PC-3 (cell line): Measurements from ENCODE around the gene GATA1.

Source experiments
- EZH2phosphoT487 ChIP-seq: fragments of 300-600 bp; sonication (generic); IDR thresholded peaks from 2 replicates; pipeline ENCODE4 v1.6.1; 2018; ENCODE audit warnings: mild to moderate bottlenecking, antibody characterized with exemption, low read length, borderline replicate concordance
- TF ChIP-seq, protein P1 (sequence below): fragments of 300-600 bp; sonication (generic); conservative IDR thresholded peaks from 2 replicates; pipeline ENCODE4 v1.5.1; 2017; ENCODE audit warnings: antibody characterized with exemption, low read depth, mild to moderate bottlenecking, low read length

DNA sequence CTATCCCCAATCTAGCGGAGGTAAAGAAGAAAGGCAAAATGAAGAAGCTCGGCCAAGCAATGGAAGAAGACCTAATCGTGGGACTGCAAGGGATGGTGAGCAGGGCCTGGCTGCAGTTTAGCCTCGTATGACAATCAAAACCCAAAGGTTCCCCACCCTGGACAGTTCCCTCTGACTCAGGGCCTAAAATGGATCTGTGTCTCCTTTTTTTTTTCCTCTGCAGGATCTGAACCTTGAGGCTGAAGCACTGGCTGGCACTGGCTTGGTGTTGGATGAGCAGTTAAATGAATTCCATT lies 16.5 kb downstream of the GATA1 start:
- TF ChIP-seq, protein P1, sequence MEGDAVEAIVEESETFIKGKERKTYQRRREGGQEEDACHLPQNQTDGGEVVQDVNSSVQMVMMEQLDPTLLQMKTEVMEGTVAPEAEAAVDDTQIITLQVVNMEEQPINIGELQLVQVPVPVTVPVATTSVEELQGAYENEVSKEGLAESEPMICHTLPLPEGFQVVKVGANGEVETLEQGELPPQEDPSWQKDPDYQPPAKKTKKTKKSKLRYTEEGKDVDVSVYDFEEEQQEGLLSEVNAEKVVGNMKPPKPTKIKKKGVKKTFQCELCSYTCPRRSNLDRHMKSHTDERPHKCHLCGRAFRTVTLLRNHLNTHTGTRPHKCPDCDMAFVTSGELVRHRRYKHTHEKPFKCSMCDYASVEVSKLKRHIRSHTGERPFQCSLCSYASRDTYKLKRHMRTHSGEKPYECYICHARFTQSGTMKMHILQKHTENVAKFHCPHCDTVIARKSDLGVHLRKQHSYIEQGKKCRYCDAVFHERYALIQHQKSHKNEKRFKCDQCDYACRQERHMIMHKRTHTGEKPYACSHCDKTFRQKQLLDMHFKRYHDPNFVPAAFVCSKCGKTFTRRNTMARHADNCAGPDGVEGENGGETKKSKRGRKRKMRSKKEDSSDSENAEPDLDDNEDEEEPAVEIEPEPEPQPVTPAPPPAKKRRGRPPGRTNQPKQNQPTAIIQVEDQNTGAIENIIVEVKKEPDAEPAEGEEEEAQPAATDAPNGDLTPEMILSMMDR = no peak
- TF ChIP-seq EZH2phosphoT487 = no peak
